ENCODE results near the gene UBASH3A.

The UBASH3A gene

DNA sequence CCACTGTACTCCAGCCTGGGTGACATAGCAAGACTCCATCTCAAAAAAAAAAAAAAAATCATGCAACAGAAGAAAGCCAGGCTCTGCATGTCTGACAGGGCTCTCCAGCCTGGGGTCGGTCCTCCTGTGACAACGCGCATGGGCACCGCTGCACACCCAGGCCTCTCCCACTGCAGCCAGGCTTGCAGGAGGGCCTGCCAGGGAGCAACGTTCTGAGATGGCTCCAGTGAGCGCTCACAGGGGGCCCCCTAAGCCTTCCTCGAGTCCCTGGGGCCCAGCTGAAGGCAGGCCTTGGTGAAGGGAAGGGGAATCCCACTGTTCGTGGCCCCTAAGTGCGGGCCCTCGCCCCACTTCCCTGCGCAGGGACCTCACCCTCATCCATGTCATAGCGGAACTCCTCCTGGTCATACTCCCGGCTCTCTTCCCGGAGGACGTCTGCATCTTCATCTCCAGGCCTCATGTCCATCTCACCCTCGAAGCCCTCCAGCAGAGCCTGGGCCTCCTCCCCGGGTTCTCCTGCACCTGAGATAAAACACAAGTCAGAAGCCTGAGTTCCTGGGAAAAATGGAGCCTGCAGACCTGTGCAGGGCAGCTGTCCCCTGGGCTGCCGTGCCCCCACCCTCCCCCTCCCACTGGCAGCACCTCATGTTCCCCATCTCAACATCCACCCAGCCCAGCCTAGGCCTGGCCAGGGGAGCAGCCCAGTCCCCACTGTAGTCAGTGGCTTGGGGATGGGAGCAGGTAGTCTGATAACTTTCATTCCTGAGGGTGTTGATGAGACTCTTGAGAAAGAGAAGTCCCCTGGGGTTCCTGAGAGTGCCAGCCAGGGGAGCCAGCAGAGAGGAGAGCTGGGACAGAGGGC, 72.1 kb downstream of the UBASH3A start:
- no peaks in the 10 kb centered on the region for H3K4me1 ChIP-seq (ENCODE audit: control insufficient read depth, insufficient read depth, low read length)
- H3K27ac ChIP-seq (ENCODE audit: low read depth, low read length) = no peak overlapping the region
- no peaks in the 10 kb centered on the region for H3K27me3 ChIP-seq (ENCODE audit: control insufficient read depth, insufficient read depth, low read length)
- no peaks in the 10 kb centered on the region for H3K36me3 ChIP-seq (ENCODE audit: control insufficient read depth, insufficient read depth, low read length)
- no peak overlapping the region for H3K9ac ChIP-seq (ENCODE audit: low read length)
- H3K4me3 ChIP-seq (ENCODE audit: low read length) = no peak overlapping the region

DNA sequence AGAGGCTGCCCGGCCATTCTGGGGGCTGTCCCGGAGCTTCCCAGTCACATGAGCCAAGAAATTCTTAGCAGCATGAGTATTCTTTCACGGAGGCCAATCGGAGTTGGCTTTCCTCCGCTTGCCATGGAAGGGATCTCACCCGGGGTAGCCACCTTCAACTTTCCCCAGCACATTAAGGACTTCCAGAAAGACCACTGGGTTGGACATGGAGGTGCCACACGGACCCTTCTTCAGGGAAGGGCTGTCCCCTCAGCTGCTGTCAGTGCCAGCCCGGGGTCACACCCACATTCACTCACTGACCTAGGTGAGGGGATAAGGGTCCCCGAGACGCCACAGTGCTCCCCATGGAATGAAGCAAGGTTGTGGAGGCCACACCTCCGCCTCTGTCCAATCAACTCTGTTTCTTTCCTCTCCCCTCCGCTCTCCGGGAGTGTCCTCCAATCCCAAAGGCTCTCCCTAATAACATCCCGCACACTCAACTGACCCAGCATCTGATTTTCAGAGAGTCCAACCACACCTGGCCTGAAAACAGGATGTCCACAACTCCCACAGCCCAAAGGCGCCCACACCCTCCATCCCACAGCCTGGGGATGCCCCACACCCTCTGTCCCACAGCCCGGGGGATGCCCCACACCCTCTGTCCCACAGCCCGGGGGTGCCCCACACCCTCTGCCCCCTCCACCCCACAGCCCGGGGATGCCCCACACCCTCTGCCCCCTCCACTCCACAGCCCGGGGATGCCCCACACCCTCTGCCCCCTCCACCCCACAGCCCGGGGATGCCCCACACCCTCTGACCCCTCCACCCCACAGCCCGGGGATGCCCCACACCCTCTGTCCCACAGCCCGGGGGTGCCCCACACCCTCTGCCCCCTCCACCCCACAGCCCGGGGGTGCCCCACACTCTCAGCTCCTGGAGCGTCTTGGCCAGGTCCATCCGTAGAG, 73.0 kb downstream of the UBASH3A start:
- H3K4me3 ChIP-seq (ENCODE audit: low read length) = no peak overlapping the region
- H3K9ac ChIP-seq (ENCODE audit: low read length) = no peak overlapping the region
- no peaks in the 10 kb centered on the region for H3K4me1 ChIP-seq (ENCODE audit: control insufficient read depth, insufficient read depth, low read length)
- no peaks in the 10 kb centered on the region for H3K36me3 ChIP-seq (ENCODE audit: control insufficient read depth, insufficient read depth, low read length)
- no peak overlapping the region for H3K27ac ChIP-seq (ENCODE audit: low read depth, low read length)
- no peaks in the 10 kb centered on the region for H3K27me3 ChIP-seq (ENCODE audit: control insufficient read depth, insufficient read depth, low read length)

DNA sequence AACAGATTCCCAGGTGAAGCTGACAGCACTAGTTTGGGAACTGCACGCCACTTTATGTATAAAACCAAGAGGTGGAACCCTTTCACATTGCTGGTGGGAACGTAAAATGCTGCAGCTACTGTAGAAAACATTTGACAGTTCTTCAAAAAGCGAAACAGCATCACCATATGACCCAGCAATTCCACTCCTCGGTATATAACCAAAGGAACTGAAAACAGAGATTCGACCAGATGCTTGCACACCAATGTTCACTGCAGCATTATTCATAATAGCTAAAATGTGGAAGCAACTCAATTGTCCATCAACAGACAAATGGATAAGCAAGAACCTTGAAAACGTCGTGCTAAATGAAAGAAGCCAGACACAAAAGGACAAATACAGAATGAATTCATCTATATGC, 74.8 kb downstream of the UBASH3A start:
- no peak overlapping the region for H3K27ac ChIP-seq (ENCODE audit: low read depth, low read length)
- no peaks in the 10 kb centered on the region for H3K36me3 ChIP-seq (ENCODE audit: control insufficient read depth, insufficient read depth, low read length)
- H3K4me3 ChIP-seq (ENCODE audit: low read length) = no peak overlapping the region
- H3K27me3 ChIP-seq (ENCODE audit: control insufficient read depth, insufficient read depth, low read length) = no peaks in the 10 kb centered on the region
- H3K4me1 ChIP-seq (ENCODE audit: control insufficient read depth, insufficient read depth, low read length) = no peaks in the 10 kb centered on the region
- no peak overlapping the region for H3K9ac ChIP-seq (ENCODE audit: low read length)

DNA sequence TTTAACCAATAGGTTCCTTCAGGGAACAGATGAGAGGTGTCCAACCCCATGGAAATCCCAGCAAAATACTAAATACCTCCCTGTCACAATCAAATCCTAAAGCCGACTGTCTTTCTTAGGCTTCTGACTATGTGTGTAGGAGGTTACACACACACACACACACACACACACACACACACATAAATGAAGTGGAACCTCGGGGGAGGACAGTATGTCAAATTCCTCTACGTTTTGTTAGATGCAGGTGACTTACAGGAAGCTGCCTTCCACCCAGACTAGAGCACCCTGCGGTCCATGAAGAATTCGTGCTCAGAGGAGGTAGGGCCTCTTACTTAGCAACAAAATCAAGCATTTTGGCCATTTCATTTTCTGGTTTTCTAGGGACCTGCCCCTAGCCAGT, 75.9 kb downstream of the UBASH3A start:
- Histone ChIP-seq H3K9ac (ENCODE audit: low read length) (no peak overlapping the region), H3K27ac (ENCODE audit: low read depth, low read length) (no peak overlapping the region), H3K36me3 (ENCODE audit: control insufficient read depth, insufficient read depth, low read length) (no peaks in the 10 kb centered on the region), H3K4me1 (ENCODE audit: control insufficient read depth, insufficient read depth, low read length) (no peaks in the 10 kb centered on the region), H3K4me3 (ENCODE audit: low read length) (no peak overlapping the region), H3K27me3 (ENCODE audit: control insufficient read depth, insufficient read depth, low read length) (no peaks in the 10 kb centered on the region)

DNA sequence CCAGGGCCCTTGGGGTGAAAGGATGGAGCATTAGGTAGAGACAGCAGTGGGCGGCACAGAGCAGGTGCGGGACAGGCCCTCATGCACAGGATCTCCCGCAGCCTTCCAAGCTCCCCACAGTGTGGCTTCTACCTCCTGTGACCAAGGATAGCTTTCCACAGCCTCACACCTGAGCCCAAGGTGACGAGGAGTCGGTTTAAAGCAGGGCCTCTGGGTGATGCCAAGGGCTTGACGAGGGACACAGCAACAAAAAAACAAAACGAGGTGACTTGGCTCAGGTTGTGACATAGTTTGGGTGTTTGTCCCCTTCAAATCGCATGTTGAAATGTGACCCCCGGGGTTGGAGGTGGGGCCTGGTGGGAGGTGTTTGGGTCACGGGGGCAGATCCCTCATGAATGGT, 77.0 kb downstream of the UBASH3A start:
- Histone ChIP-seq H3K27me3 (ENCODE audit: control insufficient read depth, insufficient read depth, low read length) (no peaks in the 10 kb centered on the region), H3K36me3 (ENCODE audit: control insufficient read depth, insufficient read depth, low read length) (no peaks in the 10 kb centered on the region), H3K9ac (ENCODE audit: low read length) (peak overlapping the region; percentile 19), H3K4me1 (ENCODE audit: control insufficient read depth, insufficient read depth, low read length) (no peaks in the 10 kb centered on the region), H3K4me3 (ENCODE audit: low read length) (no peak overlapping the region), H3K27ac (ENCODE audit: low read depth, low read length) (no peak overlapping the region)

DNA sequence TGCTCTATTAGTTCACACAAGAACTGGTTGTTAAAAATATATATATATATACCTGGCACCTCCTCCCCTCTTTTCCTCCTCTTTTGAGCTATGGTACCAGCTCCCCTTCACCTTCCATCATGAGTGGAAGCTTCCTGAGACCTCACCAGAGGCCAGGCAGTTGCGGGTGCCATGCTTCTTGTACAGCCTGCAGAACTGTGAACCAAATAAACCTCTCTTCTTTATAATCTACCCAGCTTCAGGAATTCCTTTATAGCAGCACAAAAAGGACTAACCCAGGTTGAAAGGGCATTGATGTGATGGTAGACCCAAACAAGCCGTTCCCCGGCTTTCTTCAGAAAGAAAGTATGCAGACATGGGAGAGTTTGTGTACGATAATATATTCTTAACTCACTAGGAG, 77.5 kb downstream of the UBASH3A start:
- H3K27ac ChIP-seq (ENCODE audit: low read depth, low read length) = no peak overlapping the region
- no peaks in the 10 kb centered on the region for H3K36me3 ChIP-seq (ENCODE audit: control insufficient read depth, insufficient read depth, low read length)
- no peak overlapping the region for H3K9ac ChIP-seq (ENCODE audit: low read length)
- no peaks in the 10 kb centered on the region for H3K4me1 ChIP-seq (ENCODE audit: control insufficient read depth, insufficient read depth, low read length)
- no peak overlapping the region for H3K4me3 ChIP-seq (ENCODE audit: low read length)
- H3K27me3 ChIP-seq (ENCODE audit: control insufficient read depth, insufficient read depth, low read length) = no peaks in the 10 kb centered on the region

DNA sequence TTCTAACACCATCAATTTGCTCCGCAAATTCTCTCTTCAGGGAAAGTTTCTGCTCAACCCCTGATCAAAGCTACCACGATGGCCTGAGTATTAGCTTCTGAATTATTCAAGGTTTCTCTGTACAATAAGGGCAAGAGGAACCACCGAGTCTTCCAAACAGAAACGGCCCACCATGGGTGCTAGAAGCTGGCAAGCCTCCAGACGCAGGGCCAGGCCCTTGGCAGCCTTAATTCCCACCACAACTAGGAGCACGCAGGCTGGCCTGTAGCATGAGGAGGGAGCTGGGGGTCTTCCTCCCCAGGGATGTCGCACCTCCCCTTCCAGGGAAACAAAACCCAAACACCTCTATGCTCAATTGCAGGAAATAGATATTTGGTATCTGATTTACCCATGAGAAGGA, 81.3 kb downstream of the UBASH3A start:
- no peaks in the 10 kb centered on the region for H3K36me3 ChIP-seq (ENCODE audit: control insufficient read depth, insufficient read depth, low read length)
- no peak overlapping the region for H3K4me3 ChIP-seq (ENCODE audit: low read length)
- no peak overlapping the region for H3K27ac ChIP-seq (ENCODE audit: low read depth, low read length)
- no peak overlapping the region for H3K9ac ChIP-seq (ENCODE audit: low read length)
- no peaks in the 10 kb centered on the region for H3K4me1 ChIP-seq (ENCODE audit: control insufficient read depth, insufficient read depth, low read length)
- no peaks in the 10 kb centered on the region for H3K27me3 ChIP-seq (ENCODE audit: control insufficient read depth, insufficient read depth, low read length)

DNA sequence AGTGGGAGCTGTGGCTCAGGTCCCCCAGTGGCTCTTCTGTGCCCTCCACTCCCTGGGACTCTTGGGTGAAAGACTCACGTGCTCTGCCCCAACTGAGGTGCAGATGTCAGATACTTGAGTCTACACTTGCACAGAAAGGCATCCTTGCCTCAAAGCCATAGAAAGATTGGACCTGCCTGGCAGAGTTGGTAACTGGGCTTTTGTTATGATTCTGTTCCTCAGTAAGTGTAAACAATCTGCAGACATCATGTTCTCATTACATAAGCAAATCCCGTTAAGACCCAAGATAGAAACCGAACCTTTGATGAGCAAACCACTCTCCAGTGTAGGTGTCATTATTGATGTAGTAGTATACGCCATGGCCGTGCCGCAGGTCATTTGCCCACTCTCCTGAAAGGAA, 82.4 kb downstream of the UBASH3A start:
- no peak overlapping the region for H3K4me3 ChIP-seq (ENCODE audit: low read length)
- H3K27ac ChIP-seq (ENCODE audit: low read depth, low read length) = peak overlapping the region; percentile 5
- no peaks in the 10 kb centered on the region for H3K27me3 ChIP-seq (ENCODE audit: control insufficient read depth, insufficient read depth, low read length)
- no peaks in the 10 kb centered on the region for H3K36me3 ChIP-seq (ENCODE audit: control insufficient read depth, insufficient read depth, low read length)
- H3K4me1 ChIP-seq (ENCODE audit: control insufficient read depth, insufficient read depth, low read length) = no peaks in the 10 kb centered on the region
- H3K9ac ChIP-seq (ENCODE audit: low read length) = no peak overlapping the region

DNA sequence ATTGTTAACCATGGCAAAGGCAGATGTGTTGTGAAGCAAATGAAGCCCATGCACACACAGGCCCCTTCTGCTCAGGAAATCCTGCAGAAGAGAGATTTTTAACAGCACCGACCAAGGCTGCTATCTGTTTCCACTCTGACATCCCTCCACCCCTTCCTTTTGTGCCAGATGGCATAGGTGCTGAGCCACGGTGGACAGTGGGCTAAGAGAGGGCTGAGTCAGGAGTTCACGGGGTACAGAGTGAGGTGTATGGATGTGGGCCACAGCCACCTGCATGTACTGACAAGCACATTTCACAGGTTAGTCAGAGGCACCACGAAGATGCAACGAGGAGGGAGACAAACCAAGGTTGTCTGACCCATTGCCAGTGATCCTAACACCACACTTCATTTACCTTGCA, 82.8 kb downstream of the UBASH3A start:
- Histone ChIP-seq H3K27ac (ENCODE audit: low read depth, low read length) (no peak overlapping the region), H3K27me3 (ENCODE audit: control insufficient read depth, insufficient read depth, low read length) (no peaks in the 10 kb centered on the region), H3K4me1 (ENCODE audit: control insufficient read depth, insufficient read depth, low read length) (no peaks in the 10 kb centered on the region), H3K36me3 (ENCODE audit: control insufficient read depth, insufficient read depth, low read length) (no peaks in the 10 kb centered on the region), H3K9ac (ENCODE audit: low read length) (no peak overlapping the region), H3K4me3 (ENCODE audit: low read length) (no peak overlapping the region)

DNA sequence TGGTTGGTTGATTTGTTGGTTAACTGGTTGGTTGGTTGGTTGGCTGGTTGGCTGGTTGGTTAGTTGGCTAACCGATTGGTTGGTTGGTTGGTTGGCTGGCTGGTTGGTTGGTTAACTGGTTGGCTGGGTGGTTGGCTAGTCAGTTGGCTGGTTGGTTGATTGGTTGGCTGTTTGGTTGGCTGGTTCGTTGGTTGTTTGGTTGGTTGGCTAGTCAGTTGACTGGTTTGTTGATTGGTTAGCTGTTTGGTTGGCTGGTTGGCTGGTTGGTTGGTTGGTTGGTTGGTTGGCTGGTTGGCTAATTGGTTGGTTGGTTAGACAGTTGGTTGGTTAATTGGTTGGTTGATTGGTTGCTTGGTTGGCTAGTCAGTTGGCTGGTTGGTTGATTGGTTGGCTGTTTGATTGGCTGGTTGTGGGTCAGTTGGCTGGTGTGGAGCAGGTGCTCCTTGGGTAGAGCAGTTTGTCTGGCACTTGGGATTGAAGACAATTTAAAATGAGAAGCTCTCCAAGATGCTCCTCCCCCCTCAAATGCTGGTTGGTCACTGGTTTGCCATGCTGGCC, 85.4 kb downstream of the UBASH3A start:
- H3K4me3 ChIP-seq (ENCODE audit: low read length) = no peak overlapping the region
- no peak overlapping the region for H3K9ac ChIP-seq (ENCODE audit: low read length)
- H3K36me3 ChIP-seq (ENCODE audit: control insufficient read depth, insufficient read depth, low read length) = no peaks in the 10 kb centered on the region
- H3K27me3 ChIP-seq (ENCODE audit: control insufficient read depth, insufficient read depth, low read length) = no peaks in the 10 kb centered on the region
- no peaks in the 10 kb centered on the region for H3K4me1 ChIP-seq (ENCODE audit: control insufficient read depth, insufficient read depth, low read length)
- H3K27ac ChIP-seq (ENCODE audit: low read depth, low read length) = no peak overlapping the region

DNA sequence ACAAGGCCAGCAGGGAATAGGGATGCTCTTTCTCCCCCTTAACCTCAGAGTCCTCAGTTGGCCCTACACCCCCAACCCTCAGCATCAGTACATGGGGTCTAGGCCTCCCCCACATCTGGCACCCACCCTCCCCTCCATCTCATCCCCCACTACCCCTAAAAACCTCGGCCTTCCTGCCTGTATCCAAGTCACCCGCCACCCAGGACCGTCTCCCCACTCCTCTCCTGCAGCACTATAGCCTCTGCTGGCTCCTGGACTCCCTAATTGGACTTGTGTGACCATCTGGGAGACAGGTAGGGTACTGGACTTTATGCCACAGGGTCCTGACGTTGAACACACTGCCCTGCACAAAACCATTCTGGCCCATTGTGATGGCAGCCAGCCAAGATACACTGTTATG, 86.3 kb downstream of the UBASH3A start:
- H3K27ac ChIP-seq (ENCODE audit: low read depth, low read length) = no peak overlapping the region
- no peak overlapping the region for H3K9ac ChIP-seq (ENCODE audit: low read length)
- no peaks in the 10 kb centered on the region for H3K36me3 ChIP-seq (ENCODE audit: control insufficient read depth, insufficient read depth, low read length)
- no peaks in the 10 kb centered on the region for H3K4me1 ChIP-seq (ENCODE audit: control insufficient read depth, insufficient read depth, low read length)
- no peaks in the 10 kb centered on the region for H3K27me3 ChIP-seq (ENCODE audit: control insufficient read depth, insufficient read depth, low read length)
- no peak overlapping the region for H3K4me3 ChIP-seq (ENCODE audit: low read length)

DNA sequence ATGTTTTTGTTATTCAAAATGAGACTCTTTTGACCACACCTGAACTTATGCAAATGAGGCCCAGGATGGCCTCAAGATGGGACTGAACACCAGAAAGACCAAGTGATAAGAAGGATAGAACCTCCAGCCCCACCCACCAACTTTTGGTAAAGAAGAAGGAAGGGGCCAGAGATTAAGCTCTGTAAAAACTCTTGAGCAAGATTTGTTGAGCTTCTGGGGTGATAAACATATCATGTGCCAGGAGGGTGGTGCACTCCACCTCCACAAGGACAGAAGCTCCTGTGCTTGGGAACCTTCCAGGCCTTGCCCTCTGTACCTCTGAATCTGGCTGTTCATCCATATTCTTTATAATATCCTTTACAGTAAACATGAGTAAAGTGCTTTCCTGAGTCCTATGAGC, 87.0 kb downstream of the UBASH3A start:
- Histone ChIP-seq H3K36me3 (ENCODE audit: control insufficient read depth, insufficient read depth, low read length) (no peaks in the 10 kb centered on the region), H3K4me3 (ENCODE audit: low read length) (no peak overlapping the region), H3K27me3 (ENCODE audit: control insufficient read depth, insufficient read depth, low read length) (no peaks in the 10 kb centered on the region), H3K4me1 (ENCODE audit: control insufficient read depth, insufficient read depth, low read length) (no peaks in the 10 kb centered on the region), H3K9ac (ENCODE audit: low read length) (no peak overlapping the region), H3K27ac (ENCODE audit: low read depth, low read length) (no peak overlapping the region)

Data from rectal smooth muscle tissue (tissue), 1 donor.